Trophoblast cell (in vitro differentiated cells and primary cell): ENCODE measurements around the gene S100A16.

Source experiments
- DNase-seq, 2 donors: peaks; one replicate each; pipeline ENCODE4 v3.0.0-alpha.2; 2016
- H2AFZ ChIP-seq: 2 replicates; pipeline ENCODE4 v1.6.1; 2013; ENCODE audit warnings: low read length, moderate library complexity, mild to moderate bottlenecking; ENCODE audit not compliant: insufficient read depth, poor library complexity
- H2AK5ac ChIP-seq: 2 replicates; pipeline ENCODE4 v1.6.1; 2013; ENCODE audit warnings: mild to moderate bottlenecking, low read length
- H2BK120ac ChIP-seq: 2 replicates; pipeline ENCODE4 v1.6.1; 2013; ENCODE audit warnings: low read length, mild to moderate bottlenecking, moderate library complexity; ENCODE audit not compliant: insufficient read depth, poor library complexity
- H2BK12ac ChIP-seq: 2 replicates; pipeline ENCODE4 v1.6.1; 2013; ENCODE audit warnings: mild to moderate bottlenecking, low read length, moderate library complexity
- H2BK5ac ChIP-seq: 2 replicates; pipeline ENCODE4 v1.6.1; 2013; ENCODE audit warnings: low read length, low read depth, moderate library complexity, mild to moderate bottlenecking; ENCODE audit not compliant: poor library complexity
- H3K14ac ChIP-seq: 2 replicates; pipeline ENCODE4 v1.6.1; 2013; ENCODE audit warnings: mild to moderate bottlenecking, low read length
- H3K18ac ChIP-seq: 2 replicates; pipeline ENCODE4 v1.6.1; 2013; ENCODE audit warnings: mild to moderate bottlenecking, low read length
- H3K23ac ChIP-seq: 2 replicates; pipeline ENCODE4 v1.6.1; 2013; ENCODE audit warnings: low read length
- H3K27ac ChIP-seq: 2 replicates; pipeline ENCODE4 v1.5.1; 2013; ENCODE audit warnings: low read depth, mild to moderate bottlenecking, inconsistent platforms, low read length, moderate library complexity
- H3K27me3 ChIP-seq: 2 replicates; pipeline ENCODE4 v1.6.1; 2013; ENCODE audit warnings: inconsistent platforms, mild to moderate bottlenecking, low read length, moderate library complexity; ENCODE audit not compliant: insufficient read depth
- H3K36me3 ChIP-seq, 2 experiments: 1 replicate in 1 of 2; 2 replicates in 1 of 2; pipeline ENCODE4 v1.6.1; 2013; ENCODE audit warnings: low read length in 2 of 2, mild to moderate bottlenecking in 2 of 2, moderate library complexity in 1 of 2; ENCODE audit not compliant: insufficient read depth in 2 of 2, control insufficient read depth in 1 of 2
- H3K4ac ChIP-seq: 2 replicates; pipeline ENCODE4 v1.6.1; 2013; ENCODE audit warnings: low read depth, mild to moderate bottlenecking, low read length, moderate library complexity
- H3K4me1 ChIP-seq, 2 experiments: 1 replicate in 1 of 2; 2 replicates in 1 of 2; pipeline ENCODE4 v1.6.1; 2013; ENCODE audit warnings: low read length in 2 of 2, mild to moderate bottlenecking in 2 of 2, moderate library complexity in 1 of 2; ENCODE audit not compliant: insufficient read depth in 2 of 2, control insufficient read depth in 1 of 2
- H3K4me2 ChIP-seq: 2 replicates; pipeline ENCODE4 v1.6.1; 2013; ENCODE audit warnings: inconsistent platforms, mild to moderate bottlenecking, low read length, moderate library complexity
- H3K4me3 ChIP-seq: 2 replicates; pipeline ENCODE4 v1.5.1; 2013; ENCODE audit warnings: mild to moderate bottlenecking, low read depth, low read length, inconsistent platforms
- H3K79me1 ChIP-seq: one replicate; pipeline ENCODE4 v1.6.1; 2013; ENCODE audit warnings: low read length
- H3K79me2 ChIP-seq: 2 replicates; pipeline ENCODE4 v1.6.1; 2013; ENCODE audit warnings: low read length, mild to moderate bottlenecking; ENCODE audit not compliant: control insufficient read depth, insufficient read depth, poor library complexity
- H3K9ac ChIP-seq: 2 replicates; pipeline ENCODE4 v1.6.1; 2013; ENCODE audit warnings: mild to moderate bottlenecking, low read length
- H3K9me3 ChIP-seq: 2 replicates; pipeline ENCODE4 v1.6.1; 2013; ENCODE audit warnings: low read depth, mild to moderate bottlenecking, control low read depth, inconsistent platforms, low read length; ENCODE audit not compliant: insufficient read depth
- H4K12ac ChIP-seq: 2 replicates; pipeline ENCODE4 v1.6.1; 2013; ENCODE audit warnings: low read depth, mild to moderate bottlenecking, low read length, moderate library complexity
- H4K8ac ChIP-seq: 2 replicates; pipeline ENCODE4 v1.6.1; 2013; ENCODE audit warnings: low read depth, mild to moderate bottlenecking, low read length, moderate library complexity
- H4K91ac ChIP-seq: one replicate; pipeline ENCODE4 v1.6.1; 2013; ENCODE audit warnings: low read depth, mild to moderate bottlenecking, low read length, moderate library complexity
- WGBS: extraction: QIAGEN DNeasy Blood & Tissue Kit; methylation state at CpG from one replicate; pipeline ENCODE4 v1.1.7; 2013; ENCODE audit warnings: missing lambda C conversion rate; ENCODE audit not compliant: insufficient read length, insufficient coverage; ENCODE audit errors: extremely low coverage; 5-methylcytosine and 5-hydroxymethylcytosine counted together

S100A16 gene

DNA sequence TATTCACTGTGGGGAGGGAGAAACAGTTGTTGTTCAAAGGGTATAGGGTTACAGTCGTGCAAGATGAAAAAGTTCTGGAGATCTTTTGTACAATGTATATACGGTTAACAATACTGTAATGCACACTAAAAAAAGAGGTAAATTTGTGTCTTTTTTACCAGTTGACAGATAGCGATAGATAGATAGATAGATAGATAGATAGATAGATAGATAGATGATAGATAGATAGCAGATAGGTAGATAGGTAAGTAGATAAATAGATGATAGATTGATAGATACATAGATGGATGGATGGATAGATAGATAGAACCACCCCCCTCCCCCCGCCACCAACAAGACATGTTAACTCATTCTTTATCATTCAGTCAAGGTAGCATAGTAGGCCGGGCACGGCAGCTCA is 10.2 kb downstream of the S100A16 start:
- H2BK12ac ChIP-seq: no peak overlapping the region
- H3K4me2 ChIP-seq: no peak overlapping the region
- no peaks in the 10 kb centered on the region for H3K9me3 ChIP-seq
- peaks cover 8 to 16% of the 10 kb centered on the region in 2 experiments for H3K4me1 ChIP-seq
- WGBS: no CpG with 5 or more reads among the region's 6 CpGs
- H3K4me3 ChIP-seq: no peak overlapping the region
- H3K36me3 ChIP-seq: no peaks in the 10 kb centered on the region
- no peak overlapping the region for H2BK5ac ChIP-seq
- H3K9ac ChIP-seq: no peak overlapping the region
- no peak overlapping the region for H3K14ac ChIP-seq
- no peak overlapping the region for H2AK5ac ChIP-seq
- H3K4ac ChIP-seq: no peak overlapping the region
- no peak overlapping the region for H2AFZ ChIP-seq
- H4K91ac ChIP-seq: no peak overlapping the region
- no peak overlapping the region for H2BK120ac ChIP-seq
- H3K79me2 ChIP-seq: no peaks in the 10 kb centered on the region
- no peak overlapping the region for H3K23ac ChIP-seq
- H3K79me1 ChIP-seq: peaks cover 6% of the 10 kb centered on the region
- H3K27me3 ChIP-seq: no peaks in the 10 kb centered on the region
- H3K18ac ChIP-seq: no peak overlapping the region
- DNase-seq: no peak
- H4K8ac ChIP-seq: no peak overlapping the region
- no peak overlapping the region for H4K12ac ChIP-seq
- no peak overlapping the region for H3K27ac ChIP-seq

DNA sequence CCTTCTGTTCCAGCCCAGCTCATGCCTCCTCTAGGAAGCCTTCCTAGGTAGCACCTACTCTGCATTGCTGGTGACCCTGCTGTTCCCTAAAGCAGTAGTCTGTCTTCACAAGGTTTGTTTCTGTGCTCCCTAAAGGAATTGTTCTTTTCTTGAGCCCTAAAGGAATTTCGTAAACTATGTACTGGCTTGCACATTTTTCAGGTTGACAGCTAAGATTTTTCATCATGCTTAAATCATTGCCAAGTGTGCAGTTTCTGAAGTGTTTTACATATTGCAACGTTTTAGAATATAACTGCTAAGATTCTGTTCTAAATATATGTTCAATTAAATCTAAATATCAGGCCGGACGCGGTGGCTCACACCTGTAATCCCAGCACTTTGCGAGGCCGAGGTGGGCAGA is 13.1 kb downstream of the S100A16 start:
- H4K91ac ChIP-seq: no peak overlapping the region
- peak overlapping the region; percentile 27 for H3K23ac ChIP-seq
- no peak overlapping the region for H2AFZ ChIP-seq
- no peak overlapping the region for H3K14ac ChIP-seq
- no peak overlapping the region for H3K18ac ChIP-seq
- H3K9me3 ChIP-seq: no peaks in the 10 kb centered on the region
- H3K4me2 ChIP-seq: no peak overlapping the region
- no peak overlapping the region for H3K4me3 ChIP-seq
- no CpG with 5 or more reads among the region's 7 CpGs for WGBS
- no peak overlapping the region for H2BK5ac ChIP-seq
- H2BK120ac ChIP-seq: no peak overlapping the region
- H4K8ac ChIP-seq: no peak overlapping the region
- peaks cover 2 to 5% of the 10 kb centered on the region in 2 experiments for H3K4me1 ChIP-seq
- no peaks in the 10 kb centered on the region for H3K79me2 ChIP-seq
- H3K9ac ChIP-seq: peak overlapping the region; percentile 13
- no peak overlapping the region for H3K27ac ChIP-seq
- no peak overlapping the region for H4K12ac ChIP-seq
- no peak overlapping the region for H3K4ac ChIP-seq
- DNase-seq: no peak
- no peaks in the 10 kb centered on the region for H3K36me3 ChIP-seq
- H3K79me1 ChIP-seq: peaks cover 2% of the 10 kb centered on the region
- no peaks in the 10 kb centered on the region for H3K27me3 ChIP-seq
- no peak overlapping the region for H2BK12ac ChIP-seq
- no peak overlapping the region for H2AK5ac ChIP-seq

DNA sequence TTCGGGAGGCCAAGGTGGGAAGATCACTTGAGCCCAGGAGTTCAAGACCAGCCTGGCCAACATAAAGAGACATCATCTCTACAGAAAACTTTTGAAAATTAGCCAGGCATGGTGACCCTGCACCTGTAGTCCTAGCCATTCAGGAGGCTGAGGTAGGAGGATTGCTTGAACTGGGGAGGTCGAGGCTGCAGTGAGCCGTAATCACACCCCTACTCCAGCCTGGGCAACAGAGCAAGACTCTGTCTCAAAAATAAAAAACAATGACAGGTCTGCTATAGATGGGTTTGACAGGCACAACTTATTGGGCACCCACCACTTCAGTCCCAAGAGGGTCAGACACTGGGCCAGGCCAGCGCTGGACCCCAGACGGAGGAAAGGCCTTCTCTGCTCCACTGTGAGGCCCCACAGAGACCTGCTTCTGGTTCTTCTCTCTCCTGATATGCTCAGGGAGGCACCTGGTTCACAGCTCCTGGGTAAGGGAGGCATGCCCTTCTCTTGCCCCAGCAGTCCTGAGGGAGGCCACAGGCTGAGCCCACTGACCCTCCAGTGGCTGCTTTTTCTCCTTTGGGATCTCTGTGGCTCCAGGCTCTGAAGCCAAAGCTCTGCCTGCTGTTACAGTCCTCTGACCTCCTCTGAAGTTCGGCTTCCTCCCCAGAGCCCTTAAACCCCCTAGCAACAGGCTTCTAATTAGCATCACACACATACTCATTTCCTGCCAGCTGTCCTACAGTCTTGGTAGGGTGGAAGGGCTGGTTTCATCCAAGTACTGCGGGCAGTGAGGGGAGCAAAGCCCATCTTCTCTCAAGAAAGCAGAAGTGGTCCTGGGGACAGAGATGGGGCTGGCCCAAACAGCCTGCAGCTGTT is 14.4 kb downstream of the S100A16 start:
- H3K18ac ChIP-seq: no peak overlapping the region
- DNase-seq: no peak
- H2BK120ac ChIP-seq: no peak overlapping the region
- H3K9me3 ChIP-seq: no peaks in the 10 kb centered on the region
- no peak overlapping the region for H3K23ac ChIP-seq
- no peaks in the 10 kb centered on the region for H3K36me3 ChIP-seq
- H2AK5ac ChIP-seq: no peak overlapping the region
- H3K4ac ChIP-seq: no peak overlapping the region
- H2AFZ ChIP-seq: no peak overlapping the region
- H2BK12ac ChIP-seq: peak overlapping the region; percentile 70
- WGBS: no CpG with 5 or more reads among the region's 7 CpGs
- no peaks in the 10 kb centered on the region for H3K79me2 ChIP-seq
- H3K14ac ChIP-seq: peak overlapping the region; percentile 33
- no peak overlapping the region for H3K9ac ChIP-seq
- H2BK5ac ChIP-seq: no peak overlapping the region
- no peaks in the 10 kb centered on the region for H3K27me3 ChIP-seq
- H3K4me3 ChIP-seq: no peak overlapping the region
- no peak overlapping the region for H4K8ac ChIP-seq
- no peak overlapping the region for H3K4me2 ChIP-seq
- H4K91ac ChIP-seq: no peak overlapping the region
- H3K4me1 ChIP-seq: peaks cover 2 to 5% of the 10 kb centered on the region in 2 experiments
- no peak overlapping the region for H4K12ac ChIP-seq
- no peak overlapping the region for H3K27ac ChIP-seq
- H3K79me1 ChIP-seq: peaks cover 2% of the 10 kb centered on the region

DNA sequence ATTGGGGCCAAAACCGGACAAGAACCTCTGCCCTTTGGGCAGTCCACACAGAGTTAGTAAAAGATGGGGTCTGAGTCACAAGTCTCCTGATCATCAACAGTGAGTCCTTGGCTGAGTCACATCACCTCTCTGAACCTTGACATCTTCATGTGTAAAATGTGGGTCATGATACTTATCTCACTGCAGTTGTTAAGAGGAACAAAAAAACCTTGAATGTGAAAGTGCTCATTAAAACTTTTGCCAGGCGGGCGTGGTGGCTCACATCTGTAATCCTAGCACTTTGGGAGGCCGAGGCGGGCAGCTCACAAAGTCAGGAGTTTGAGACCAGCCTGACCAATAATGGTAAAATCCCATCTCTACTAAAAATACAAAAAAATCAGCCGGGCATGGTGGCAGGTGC is 15.7 kb downstream of the S100A16 start:
- Histone ChIP-seq H3K23ac (no peak overlapping the region), H3K18ac (no peak overlapping the region), H4K8ac (no peak overlapping the region), H3K9me3 (no peaks in the 10 kb centered on the region), H3K27me3 (no peaks in the 10 kb centered on the region), H2BK12ac (no peak overlapping the region), H3K27ac (no peak overlapping the region), H2AK5ac (no peak overlapping the region), H3K36me3 (no peaks in the 10 kb centered on the region), H3K14ac (no peak overlapping the region), H3K9ac (no peak overlapping the region), H4K91ac (no peak overlapping the region), H3K4me1 (peaks cover 2 to 5% of the 10 kb centered on the region in 2 experiments), H3K4me2 (no peak overlapping the region), H3K79me2 (no peaks in the 10 kb centered on the region), H2BK5ac (no peak overlapping the region), H3K4me3 (no peak overlapping the region), H3K4ac (no peak overlapping the region), H2AFZ (no peak overlapping the region), H3K79me1 (peaks cover 2% of the 10 kb centered on the region), H4K12ac (no peak overlapping the region), H2BK120ac (no peak overlapping the region)
- WGBS: no CpG with 5 or more reads among the region's 6 CpGs
- peak; percentile 63 to 71 for DNase-seq
